CD4-positive, alpha-beta T cell (primary cell): Measurements from ENCODE around the gene CETN1. TPM values are rescaled to one million over a fixed set of nuclear protein-coding genes. Genes with fewer than 3 reads are reported as not detected.

ENCODE experiments used
- ATAC-seq: fragments of 200-7000 bp; cut with Tn5 transposase; one replicate; pipeline ENCODE4 v1.10.0; 2022; ENCODE audit warnings: mild to moderate bottlenecking; ENCODE audit not compliant: poor library complexity
- CTCF ChIA-PET: fragments of 350-600 bp; sonication (Branson Sonifier 250); formaldehyde crosslinking; loops from one replicate; lab custom pipeline; 2021; ENCODE audit warnings: antibody characterized with exemption, inconsistent platforms; lab: Charles Lee
- POLR2A ChIA-PET: fragments of 350-600 bp; sonication (Branson Sonifier 250); formaldehyde crosslinking; loops from one replicate; lab custom pipeline; 2021; ENCODE audit warnings: antibody characterized with exemption, inconsistent platforms; lab: Charles Lee
- DNase-seq, 14 experiments: peaks; one replicate each; pipeline ENCODE4 v3.0.0-alpha.2; 2013 to 2020; ENCODE audit warnings: mixed read lengths in 2 of 14
- H3K27ac ChIP-seq, 2 donors: one replicate each; pipeline versions ENCODE4 v1.5.1 to v1.7.0; 2013; ENCODE audit warnings: low read length in 2 of 2, low read depth in 1 of 2, mild to moderate bottlenecking in 1 of 2
- H3K27me3 ChIP-seq, 2 experiments: 1 replicate in 1 of 2; 2 replicates in 1 of 2; pipeline versions ENCODE4 v1.6.1 to v1.7.0; 2013; ENCODE audit warnings: low read length in 2 of 2, control low read depth in 1 of 2, mild to moderate bottlenecking in 1 of 2, moderate library complexity in 1 of 2; ENCODE audit not compliant: insufficient read depth in 2 of 2, control insufficient read depth in 1 of 2
- H3K36me3 ChIP-seq: one replicate; pipeline ENCODE4 v1.6.1; 2013; ENCODE audit warnings: low read length, control low read depth; ENCODE audit not compliant: insufficient read depth
- H3K4me1 ChIP-seq: one replicate; pipeline ENCODE4 v1.6.1; 2013; ENCODE audit warnings: low read length, control low read depth; ENCODE audit not compliant: insufficient read depth
- H3K4me3 ChIP-seq: one replicate; pipeline ENCODE4 v1.5.1; 2013; ENCODE audit warnings: mild to moderate bottlenecking, low read length, moderate library complexity
- H3K9me3 ChIP-seq, 2 experiments: 1 replicate in 1 of 2; 2 replicates in 1 of 2; pipeline versions ENCODE4 v1.6.1 to v1.7.0; 2013; ENCODE audit warnings: low read length in 2 of 2, mild to moderate bottlenecking in 2 of 2, control low read depth in 1 of 2, moderate library complexity in 1 of 2; ENCODE audit not compliant: control insufficient read depth in 1 of 2, insufficient read depth in 1 of 2
- H3K27ac Mint-ChIP-seq: one replicate; pipeline ENCODE4 v1.8.0; 2020; ENCODE audit warnings: mixed read lengths
- H3K27me3 Mint-ChIP-seq: one replicate; pipeline ENCODE4 v1.8.0; 2021; ENCODE audit warnings: mixed read lengths
- H3K36me3 Mint-ChIP-seq: one replicate; pipeline ENCODE4 v1.8.0; 2021; ENCODE audit warnings: low read depth, mixed read lengths
- H3K4me1 Mint-ChIP-seq: one replicate; pipeline ENCODE4 v1.8.0; 2021; ENCODE audit warnings: low read depth, mixed read lengths
- H3K4me3 Mint-ChIP-seq: one replicate; pipeline ENCODE4 v1.8.0; 2020; ENCODE audit warnings: mild to moderate bottlenecking, mixed read lengths
- H3K9me3 Mint-ChIP-seq: one replicate; pipeline ENCODE4 v1.8.0; 2020; ENCODE audit warnings: mixed read lengths
- intact Hi-C, 2 experiments: fragments of 100-400 bp; cut with DNase I in 1 of 2; cut with micrococcal nuclease in 1 of 2; formaldehyde crosslinking; loops; one replicate each; pipeline versions ENCODE4 v1.15.1 to v1.9.0; 2023 to 2025; cut with DNase I, micrococcal nuclease
- total RNA-seq, 174 experiments: library from RNA in 2 of 174; stranded (reverse) in 2 of 174; gene quantifications; one replicate each; pipeline ENCODE4 v1.2.3 and lab custom pipeline; 2021 to 2026
- TF ChIP-seq, protein P1 (sequence below): fragments of 200-600 bp; IDR thresholded peaks from one replicate; pipeline ENCODE4 v1.8.0; 2022; ENCODE audit warnings: antibody characterized with exemption, mild to moderate bottlenecking

Gene CETN1
- total RNA-seq, 2 experiments from 2014 or later = not detected

DNA sequence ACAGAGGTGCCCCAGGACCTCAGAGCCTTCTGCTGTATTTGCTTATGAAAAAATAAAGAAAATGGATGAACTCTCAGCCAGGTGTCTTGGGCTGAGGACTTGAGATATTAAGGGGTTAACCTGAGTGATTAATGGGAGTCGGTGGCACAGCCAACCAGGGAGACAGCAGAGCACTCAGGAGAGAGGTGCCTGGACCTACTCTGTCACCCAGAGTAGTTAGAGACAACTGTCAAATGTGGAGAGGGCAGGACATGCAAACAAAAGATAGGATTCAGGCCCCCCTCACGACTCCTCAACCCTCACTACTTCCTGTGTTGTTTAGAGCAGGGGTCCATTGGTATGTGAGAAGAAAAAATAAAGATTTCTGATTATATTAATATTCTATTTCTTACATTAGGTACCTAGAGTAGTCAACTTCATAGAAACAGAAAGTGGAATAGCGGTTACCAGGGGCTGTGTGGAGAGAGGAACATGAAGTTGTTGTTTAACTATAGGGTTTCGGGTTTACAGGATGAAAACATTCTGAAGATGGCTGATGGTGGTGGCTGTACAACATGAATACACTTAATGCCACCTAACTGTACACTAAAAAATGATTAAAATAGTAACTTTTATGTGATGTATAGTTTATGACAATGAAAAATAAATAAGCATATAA, 28.6 kb upstream of the CETN1 start:
- DNase-seq (no peak), ATAC-seq (no peak)
- Histone ChIP-seq H3K4me3 (no peak overlapping the region), H3K9me3 (no peaks in the 10 kb centered on the region), H3K4me1 (no peaks in the 10 kb centered on the region), H3K36me3 (no peaks in the 10 kb centered on the region), H3K27ac (no peak overlapping the region), H3K27me3 (peaks cover 0 to 4% of the 10 kb centered on the region in 2 experiments)
- Mint-ChIP-seq H3K4me1 (no peaks in the 10 kb centered on the region), H3K4me3 (no peak overlapping the region), H3K27me3 (peaks cover 16% of the 10 kb centered on the region), H3K36me3 (no peaks in the 10 kb centered on the region), H3K9me3 (no peaks in the 10 kb centered on the region), H3K27ac (no peak overlapping the region)
- ChIA-PET CTCF (no interaction called here), POLR2A (no interaction called here)
- TF ChIP-seq, protein P1, sequence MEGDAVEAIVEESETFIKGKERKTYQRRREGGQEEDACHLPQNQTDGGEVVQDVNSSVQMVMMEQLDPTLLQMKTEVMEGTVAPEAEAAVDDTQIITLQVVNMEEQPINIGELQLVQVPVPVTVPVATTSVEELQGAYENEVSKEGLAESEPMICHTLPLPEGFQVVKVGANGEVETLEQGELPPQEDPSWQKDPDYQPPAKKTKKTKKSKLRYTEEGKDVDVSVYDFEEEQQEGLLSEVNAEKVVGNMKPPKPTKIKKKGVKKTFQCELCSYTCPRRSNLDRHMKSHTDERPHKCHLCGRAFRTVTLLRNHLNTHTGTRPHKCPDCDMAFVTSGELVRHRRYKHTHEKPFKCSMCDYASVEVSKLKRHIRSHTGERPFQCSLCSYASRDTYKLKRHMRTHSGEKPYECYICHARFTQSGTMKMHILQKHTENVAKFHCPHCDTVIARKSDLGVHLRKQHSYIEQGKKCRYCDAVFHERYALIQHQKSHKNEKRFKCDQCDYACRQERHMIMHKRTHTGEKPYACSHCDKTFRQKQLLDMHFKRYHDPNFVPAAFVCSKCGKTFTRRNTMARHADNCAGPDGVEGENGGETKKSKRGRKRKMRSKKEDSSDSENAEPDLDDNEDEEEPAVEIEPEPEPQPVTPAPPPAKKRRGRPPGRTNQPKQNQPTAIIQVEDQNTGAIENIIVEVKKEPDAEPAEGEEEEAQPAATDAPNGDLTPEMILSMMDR = no peak
- intact Hi-C loops = no loop called here

DNA sequence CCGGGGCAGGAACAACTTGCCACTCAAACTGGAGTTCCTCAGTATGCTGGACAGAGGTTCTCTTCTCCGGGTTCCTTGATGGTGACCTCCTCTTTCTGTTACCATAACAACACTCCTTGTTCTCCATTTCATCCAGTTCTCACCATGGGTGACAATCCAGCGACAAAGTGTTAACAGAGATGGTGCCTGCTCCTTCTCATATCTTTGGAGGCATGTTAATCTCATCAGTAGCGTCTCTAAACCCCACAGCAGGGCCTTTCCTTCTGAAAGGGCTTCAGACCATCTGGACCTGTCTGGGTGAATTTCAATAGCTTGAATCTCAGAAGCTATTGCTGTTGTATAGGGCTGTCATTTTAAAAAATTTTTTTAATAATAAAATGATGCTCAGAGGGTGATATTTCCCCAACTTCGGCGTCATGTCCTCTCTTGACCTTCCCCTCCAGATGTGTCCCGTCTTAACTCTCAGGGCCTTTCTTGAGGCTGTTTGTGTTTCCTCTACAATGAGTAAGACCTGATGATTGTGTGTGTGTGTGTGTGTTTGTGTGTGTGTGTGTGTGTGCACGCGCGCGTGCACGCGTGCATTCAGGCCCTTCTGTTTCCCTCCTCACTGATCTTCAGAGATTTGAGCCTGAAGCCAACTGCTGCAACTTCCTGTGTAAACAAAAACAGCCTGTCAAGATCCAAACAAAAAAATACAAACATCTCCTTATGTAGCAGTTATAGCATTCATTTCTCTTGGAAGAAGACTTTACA, 24.3 kb upstream of the CETN1 start:
- Mint-ChIP-seq H3K9me3 (no peaks in the 10 kb centered on the region), H3K36me3 (no peaks in the 10 kb centered on the region), H3K4me3 (no peak overlapping the region), H3K27me3 (no peaks in the 10 kb centered on the region), H3K4me1 (no peaks in the 10 kb centered on the region), H3K27ac (no peak overlapping the region)
- ATAC-seq (no peak), DNase-seq (no peak)
- Histone ChIP-seq H3K36me3 (no peaks in the 10 kb centered on the region), H3K27ac (no peak overlapping the region), H3K4me1 (no peaks in the 10 kb centered on the region), H3K4me3 (no peak overlapping the region), H3K9me3 (no peaks in the 10 kb centered on the region), H3K27me3 (peaks cover 0 to 4% of the 10 kb centered on the region in 2 experiments)
- intact Hi-C loops = no loop called here
- ChIA-PET POLR2A (no interaction called here), CTCF (no interaction called here)
- TF ChIP-seq, protein P1 = no peak

DNA sequence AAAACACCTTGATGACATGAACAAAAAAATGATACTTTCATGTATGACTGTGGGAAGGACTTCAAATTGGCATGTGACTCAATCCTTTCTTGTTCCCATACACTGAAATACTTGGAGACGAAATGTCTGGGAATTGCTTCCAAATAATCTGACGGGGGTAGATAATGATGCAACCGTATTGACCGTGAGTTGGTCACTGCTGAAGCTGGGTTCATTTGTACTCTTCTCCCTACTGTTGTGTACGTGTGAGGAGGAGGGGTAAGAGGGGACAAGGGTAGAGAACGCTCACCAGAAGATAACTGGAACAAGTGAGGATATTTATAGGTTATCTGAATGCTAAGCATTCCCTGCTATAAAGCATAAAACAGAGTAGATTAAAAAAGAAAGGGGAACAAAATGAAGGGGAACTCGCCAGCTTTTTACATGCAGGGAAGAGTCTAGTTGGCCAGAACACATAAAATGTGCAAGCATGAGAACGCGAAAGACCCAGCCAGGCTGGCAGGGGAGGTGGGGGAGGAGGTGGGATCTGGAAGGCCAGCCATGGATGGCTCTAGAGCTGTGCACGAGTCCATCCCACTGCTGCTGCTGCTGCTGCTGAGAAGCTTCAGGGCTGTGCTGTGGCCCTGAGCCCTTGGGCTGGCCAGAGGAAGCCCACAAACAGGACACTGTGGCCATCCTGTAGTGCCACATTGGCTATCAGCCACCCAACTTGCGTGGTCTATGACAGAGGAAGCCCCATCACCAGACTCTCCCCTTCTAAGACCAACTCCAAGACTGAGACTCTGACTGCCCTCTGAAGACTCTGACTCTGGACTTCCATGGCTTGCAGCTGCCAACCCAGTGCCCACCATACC, 15.2 kb upstream of the CETN1 start:
- Histone ChIP-seq H3K4me1 (no peaks in the 10 kb centered on the region), H3K9me3 (no peaks in the 10 kb centered on the region), H3K27ac (no peak overlapping the region), H3K36me3 (no peaks in the 10 kb centered on the region), H3K4me3 (no peak overlapping the region), H3K27me3 (peaks cover 0 to 15% of the 10 kb centered on the region in 2 experiments)
- ChIA-PET POLR2A (no interaction called here), CTCF (no interaction called here)
- Mint-ChIP-seq H3K27ac (no peak overlapping the region), H3K4me3 (no peak overlapping the region), H3K4me1 (no peaks in the 10 kb centered on the region), H3K36me3 (no peaks in the 10 kb centered on the region), H3K9me3 (no peaks in the 10 kb centered on the region), H3K27me3 (peaks cover 22% of the 10 kb centered on the region)
- DNase-seq (no peak), ATAC-seq (no peak)
- TF ChIP-seq, protein P1 = no peak
- intact Hi-C loops = no loop called here
